GM18909 (cell line): ENCODE measurements around the gene WDR27.

ENCODE experiments used
- ATAC-seq: cut with Tn5 transposase; IDR thresholded peaks from one replicate; pipeline ENCODE4 v1.9.1; 2021; ENCODE audit warnings: mild to moderate bottlenecking; ENCODE audit not compliant: unreplicated experiment, poor library complexity

Gene WDR27

DNA sequence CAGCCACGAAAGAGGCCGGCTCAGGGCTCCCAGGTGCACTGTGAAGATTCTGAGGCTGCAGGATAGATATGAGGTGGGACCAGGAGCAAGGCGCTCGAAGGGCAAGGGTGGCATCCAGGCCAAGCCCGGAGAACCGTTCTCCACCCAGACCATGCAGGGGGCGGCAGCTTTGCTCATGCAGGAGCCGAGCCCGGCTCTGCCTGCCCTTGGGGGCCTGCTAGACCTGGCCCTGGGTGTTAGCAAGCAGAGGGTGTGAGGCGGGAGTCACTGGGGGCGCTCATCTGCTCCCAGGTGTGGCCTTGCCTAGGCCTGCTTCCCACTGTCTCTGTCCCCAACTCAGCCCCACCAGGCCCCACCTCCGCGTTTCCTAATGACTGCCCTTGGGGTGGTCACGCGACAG lies 59.4 kb downstream of the WDR27 start:
- ATAC-seq: no peak

DNA sequence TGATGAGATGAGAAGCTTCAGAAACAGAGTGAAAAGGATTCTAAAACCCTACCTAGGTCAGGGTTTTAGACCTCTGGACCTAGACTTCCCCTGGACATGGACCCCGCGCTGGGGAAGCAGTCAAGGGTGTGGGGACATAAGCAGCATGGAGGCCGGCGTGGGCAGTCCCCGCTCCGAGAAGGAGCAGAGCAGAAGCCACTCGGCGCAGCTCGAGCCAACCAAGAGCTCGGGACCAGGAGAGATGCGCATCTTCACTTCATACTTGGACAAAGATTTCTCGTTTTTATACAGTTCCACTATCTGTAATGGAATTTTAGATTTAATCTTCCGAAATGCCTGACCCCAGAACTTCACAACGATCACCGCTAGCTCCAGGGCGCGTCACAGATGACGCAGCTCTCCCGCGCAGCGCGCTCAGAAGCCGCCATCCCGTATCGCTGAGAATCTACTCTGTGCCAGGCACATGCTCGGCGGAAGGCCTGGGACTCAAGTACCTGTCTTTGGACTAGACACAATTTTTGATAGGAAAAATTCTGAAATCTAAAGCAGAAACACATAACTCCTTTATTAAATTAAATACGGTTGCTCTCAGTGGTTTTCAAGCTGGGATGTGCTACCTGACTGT lies 60.3 kb downstream of the WDR27 start:
- ATAC-seq: no peak

DNA sequence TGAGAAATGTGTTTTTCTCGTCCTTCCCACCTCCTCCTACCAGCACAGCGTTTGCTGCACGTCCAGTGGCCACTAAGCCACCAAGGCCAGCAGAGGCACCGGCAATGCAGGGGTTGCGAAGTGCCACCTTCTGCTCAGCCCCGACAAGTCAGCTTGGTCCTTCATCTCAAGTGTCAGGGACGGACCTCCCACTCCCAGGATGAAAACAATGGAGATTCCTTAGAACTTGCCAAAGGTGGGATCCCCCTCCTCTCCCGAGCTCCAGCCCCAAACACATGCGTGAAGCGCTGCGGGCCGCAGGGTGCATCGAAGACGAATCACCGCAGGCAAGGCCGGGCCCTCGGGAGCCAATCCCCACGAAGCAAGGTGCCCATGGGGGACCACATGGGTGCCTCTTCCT lies 60.8 kb downstream of the WDR27 start:
- ATAC-seq: no peak

DNA sequence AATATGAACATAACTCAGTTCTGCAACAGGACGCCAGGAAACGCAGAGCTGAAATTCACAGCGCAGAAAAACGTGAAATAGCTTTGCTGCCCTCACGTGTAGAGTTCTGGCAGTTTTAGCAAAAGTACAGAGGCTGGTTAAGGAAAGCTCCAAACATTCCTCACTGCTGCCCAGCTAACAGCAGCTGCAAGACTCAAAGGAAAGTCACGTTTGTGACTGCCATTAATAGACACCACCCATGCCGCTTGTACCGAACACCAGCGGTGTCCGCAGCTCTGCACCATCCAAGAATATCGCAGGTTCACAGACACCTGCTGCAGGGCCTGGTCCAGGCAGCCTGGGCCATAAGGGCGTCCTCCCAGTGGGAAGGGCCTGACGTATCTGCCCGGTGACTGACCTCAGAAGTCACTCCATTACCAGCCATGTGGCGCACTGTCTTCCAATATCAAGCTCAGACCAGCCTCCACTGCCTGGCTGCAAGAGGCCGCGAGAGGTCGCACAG lies 61.4 kb downstream of the WDR27 start:
- no peak for ATAC-seq

DNA sequence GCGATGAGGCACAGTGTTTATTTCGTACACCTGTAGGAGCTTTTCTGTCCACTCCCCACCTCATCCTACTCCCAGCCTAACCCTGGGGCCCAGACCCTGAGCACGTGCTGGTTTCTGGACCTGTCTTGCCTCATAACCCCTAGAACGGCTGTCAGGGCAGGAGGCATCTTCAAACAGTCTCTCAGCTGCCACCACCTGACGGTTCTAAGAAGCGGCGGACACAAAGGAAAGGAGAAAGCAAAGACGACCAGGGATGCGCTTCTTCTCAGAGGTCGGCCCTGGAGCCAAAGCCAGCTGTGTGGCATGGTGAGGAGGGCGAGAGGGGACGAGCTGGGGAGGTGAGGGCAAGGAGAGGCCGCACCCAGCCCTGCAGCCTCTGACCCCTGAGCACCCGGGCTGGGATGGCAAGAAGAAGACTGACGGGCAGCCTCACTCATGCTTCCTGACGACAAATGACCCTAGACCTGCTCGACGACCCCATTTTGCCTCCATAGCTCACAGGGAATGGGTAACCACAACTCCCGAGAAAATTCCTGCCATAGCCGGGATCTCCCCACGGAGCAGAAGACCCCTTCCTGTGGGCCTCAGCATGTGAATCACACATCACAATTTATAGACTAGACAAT lies 62.1 kb downstream of the WDR27 start:
- ATAC-seq: no peak

DNA sequence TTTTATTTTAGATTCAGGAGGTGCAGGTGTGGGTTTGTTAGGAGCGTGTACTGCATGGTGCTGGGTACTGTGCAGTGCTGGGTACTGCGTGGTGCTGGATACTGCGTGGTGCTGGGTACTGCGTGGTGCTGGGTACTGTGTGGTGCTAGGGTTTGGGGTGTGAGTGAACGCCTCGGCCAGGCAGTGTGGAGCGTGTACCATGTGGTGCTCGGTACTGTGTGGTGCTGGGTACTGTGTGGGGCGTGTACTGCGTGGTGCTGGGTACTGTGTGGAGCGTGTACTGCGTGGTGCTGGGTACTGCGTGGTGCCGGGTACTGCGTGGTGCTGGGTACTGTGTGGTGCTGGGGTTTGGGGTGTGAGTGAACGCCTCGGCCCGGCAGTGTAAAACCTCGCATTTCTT lies 62.9 kb downstream of the WDR27 start:
- no peak for ATAC-seq

DNA sequence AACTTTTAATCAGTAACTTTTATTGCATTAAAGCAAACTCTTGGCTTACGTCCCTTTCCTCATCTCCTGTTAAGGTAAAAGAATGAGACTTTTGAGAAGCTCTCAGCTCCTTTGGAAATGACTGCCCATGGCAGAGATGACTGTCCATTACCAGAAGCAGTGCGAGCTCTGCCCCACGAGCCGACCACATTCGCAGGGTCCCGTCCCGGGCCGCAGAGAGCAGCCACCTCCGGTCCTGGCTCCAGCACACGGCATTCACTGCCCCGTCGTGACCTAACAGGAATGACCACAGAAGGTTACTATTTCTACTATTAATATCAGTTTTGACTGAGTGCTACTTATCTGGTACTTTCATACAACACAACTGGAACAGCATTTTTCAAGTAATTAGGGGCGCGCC lies 63.4 kb downstream of the WDR27 start:
- no peak for ATAC-seq

DNA sequence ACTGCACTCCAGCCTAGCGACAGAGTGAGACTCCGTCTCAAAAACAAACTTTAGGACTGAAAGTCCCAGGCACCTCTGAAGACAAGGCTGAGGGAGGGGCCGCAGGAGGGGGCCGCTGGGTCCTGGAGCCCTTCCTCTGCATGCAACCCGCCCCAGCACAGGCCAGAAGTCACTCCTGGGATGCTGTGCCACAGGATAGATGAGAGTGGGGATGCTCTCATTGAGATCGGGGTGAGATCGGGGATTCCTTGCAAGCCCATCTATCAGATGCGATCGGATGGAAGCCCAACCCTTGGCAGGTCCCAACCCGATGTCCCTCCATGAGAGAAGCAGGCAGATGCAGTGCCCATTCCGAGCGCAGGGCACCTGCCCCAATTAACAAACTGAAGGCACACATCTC lies 66.5 kb downstream of the WDR27 start:
- no peak for ATAC-seq

DNA sequence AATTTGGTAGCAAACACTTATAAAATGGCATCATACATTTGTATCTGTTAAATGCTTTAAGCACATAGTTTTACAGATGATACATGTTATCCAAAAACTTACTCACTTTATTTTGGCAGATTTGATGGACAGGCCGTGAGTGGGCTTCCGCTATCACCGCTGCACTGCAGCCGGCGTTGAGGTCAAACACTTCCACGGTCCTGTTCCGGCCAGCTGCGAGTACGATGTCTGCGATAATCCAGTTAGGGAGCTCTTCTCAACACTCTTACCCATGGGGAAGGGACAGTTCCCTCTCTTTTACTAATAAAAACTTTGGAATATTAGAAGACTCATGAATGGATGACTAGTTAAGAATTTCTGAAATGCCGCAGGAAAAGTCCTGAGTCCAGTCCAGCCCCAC lies 69.0 kb downstream of the WDR27 start:
- no peak for ATAC-seq

DNA sequence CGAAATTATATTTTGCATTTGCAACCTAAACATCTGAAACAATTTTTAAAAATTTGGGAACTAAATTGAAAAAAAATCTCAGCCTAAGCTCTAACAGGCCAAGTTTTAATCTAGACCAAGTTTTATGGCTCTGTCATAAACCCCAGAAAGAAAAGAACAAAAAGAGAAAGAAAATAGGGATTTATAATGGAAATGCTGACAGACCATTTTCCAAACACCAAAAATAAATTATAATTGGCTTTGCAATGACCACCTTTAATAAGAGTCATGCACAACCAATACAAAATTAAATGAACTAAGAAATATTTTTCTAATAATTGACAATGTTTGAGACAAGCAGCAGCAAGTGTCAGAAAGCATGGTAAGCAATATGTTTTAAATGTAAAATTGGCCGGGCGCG lies 72.6 kb downstream of the WDR27 start:
- no peak for ATAC-seq

DNA sequence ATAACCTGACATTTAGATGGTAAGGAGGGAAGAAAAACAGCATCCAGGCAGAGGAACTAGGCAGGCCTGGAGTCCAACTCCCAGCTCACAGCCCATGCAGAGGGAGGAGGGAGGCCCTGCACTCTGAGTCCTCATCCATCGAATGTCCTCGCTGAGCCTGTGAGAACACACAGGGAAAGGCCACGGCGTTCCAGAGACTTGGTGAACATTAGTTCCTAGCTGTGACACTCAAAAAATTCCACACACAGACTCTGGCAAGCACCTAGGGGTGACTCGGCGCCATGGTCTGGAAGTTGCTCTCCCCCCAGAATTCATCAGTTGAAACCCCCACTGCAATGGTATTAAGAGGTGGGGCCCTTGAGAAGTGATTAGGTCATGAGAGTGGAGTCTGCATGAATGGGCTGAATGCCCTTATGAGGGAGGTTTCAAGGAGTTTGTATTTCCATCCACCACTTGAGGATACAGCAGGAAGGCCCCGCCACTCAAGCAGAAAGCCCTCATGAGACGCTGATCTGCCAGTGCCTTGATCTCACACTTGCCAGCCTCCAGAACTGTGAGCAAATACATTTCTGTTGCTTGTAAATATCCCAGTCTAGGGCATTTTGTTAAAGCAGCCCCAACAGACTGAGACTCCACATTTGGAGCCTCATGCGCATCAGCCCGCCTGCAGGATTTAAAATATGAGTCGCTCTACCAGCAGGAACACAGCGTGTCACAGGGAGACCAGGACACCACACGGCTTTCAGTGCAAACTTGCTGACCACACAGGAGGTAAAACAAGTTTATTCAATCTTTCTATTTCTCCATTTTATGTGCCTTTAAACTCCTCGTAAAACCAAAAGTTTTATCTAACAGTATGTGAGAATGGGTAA lies 73.9 kb downstream of the WDR27 start:
- no peak for ATAC-seq

DNA sequence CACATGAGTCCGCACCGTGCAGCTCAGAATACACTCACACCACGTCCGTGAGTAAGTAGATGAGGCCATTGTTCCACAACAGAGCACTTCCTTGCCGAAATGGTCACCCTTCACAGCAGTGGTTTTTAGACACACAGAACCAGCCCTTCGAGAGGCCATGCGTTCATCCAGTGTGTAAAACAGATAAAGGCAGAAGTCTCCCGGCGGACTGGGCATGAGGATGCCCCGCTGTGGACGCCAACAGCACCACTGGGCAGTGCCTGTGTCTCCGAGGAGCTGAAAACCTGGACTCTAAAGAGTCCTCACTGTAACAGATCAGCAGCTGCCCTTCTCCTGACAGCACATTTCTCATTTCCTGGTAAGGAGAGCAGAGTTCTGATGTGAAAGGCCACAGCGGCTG lies 75.2 kb downstream of the WDR27 start:
- ATAC-seq: no peak

DNA sequence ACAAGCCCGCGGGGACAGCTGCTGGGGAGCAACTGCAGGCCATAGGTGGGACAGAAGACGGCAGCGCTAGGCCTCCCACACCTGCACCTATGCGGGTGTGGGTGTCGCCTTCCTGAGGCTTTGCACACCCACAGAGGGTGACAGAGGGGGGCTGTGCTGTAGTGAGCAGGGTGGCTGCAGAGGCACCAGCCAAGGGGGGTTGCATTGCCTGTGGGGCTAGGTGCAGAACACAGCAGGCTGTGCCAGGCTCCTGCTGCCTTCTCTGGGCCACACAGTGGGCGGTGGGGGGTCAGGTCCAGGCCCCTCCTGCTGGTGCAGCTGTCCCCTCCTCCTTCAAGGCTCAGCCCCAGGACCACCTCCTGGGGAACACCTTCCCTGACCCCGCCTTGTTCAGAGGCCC lies 75.7 kb downstream of the WDR27 start:
- no peak for ATAC-seq

DNA sequence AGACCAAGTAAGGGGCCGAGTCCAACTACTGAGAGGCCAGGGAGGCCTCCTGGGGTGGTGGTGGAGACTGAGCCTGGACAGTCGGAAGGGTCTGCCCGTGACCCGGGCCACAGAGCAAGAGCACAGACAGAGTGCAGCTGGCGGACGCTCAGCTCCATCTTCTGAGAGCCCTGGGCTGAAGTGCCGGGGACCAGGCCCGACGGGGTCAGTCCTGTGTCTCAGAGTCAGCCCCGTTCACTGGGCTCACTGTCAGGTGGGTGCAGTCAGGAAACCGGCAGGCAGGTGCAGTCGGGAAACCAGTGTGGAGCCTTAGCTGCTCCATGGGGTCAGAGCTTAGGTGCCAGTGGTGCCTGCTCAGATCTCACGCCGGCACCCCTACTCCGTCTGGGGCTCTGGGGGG lies 76.5 kb downstream of the WDR27 start:
- no peak for ATAC-seq

DNA sequence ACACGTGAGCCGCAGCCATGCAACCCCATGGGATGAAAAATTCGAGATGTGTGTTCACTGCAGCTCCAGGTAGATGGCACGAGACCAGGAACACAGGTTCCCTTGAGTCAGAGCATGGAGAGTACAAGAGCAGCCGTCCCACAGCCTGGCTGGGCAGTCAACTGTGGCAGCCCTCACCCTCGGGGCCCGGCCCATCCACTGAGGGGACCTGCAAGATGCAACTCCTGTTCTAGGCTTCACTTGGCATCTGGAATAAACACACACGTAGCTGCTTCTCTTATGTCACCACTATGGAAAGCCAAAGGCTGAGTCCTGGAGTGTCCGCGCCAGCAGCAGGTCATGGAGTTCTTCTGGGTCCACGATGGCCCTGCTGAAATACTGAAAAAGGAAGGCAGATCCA lies 77.0 kb downstream of the WDR27 start:
- ATAC-seq: no peak

DNA sequence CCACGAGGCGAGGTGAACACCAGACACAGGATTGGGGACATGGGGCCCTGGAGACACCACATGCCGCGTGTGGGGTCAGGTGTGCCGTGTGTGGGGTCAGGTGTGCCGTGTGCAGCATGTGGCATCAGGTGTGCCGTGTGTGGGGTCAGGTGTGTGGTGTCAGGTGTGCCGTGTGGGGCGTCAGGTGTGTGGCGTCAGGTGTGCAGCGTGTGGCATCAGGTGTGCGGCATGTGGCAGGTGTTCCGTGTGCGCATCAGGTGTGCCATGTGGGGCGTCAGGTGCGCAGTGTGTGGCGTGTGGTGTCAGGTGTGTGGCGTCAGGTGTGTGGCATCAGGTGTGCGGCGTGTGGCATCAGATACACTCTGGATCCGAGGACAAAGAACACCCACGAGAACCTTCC lies 77.9 kb downstream of the WDR27 start:
- ATAC-seq: no peak

DNA sequence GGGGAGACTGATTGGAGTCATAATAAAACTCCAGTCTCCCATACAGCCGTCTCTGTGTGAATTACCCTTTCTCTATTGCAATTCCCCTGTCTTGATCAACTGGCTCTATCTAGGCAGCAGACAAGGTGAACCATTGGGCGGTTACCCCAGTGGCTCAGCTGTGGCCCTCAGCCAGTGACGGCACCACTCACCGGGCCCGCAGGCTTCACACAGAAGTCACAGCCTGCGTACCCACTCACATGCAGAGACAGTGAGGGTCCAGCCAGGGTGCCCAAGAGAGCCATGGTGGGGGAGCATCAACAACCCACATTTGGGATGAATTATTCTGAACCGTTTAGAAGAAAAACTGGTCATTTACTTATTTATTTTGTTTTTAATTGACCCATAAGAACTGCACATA lies 78.5 kb downstream of the WDR27 start:
- ATAC-seq: no peak

DNA sequence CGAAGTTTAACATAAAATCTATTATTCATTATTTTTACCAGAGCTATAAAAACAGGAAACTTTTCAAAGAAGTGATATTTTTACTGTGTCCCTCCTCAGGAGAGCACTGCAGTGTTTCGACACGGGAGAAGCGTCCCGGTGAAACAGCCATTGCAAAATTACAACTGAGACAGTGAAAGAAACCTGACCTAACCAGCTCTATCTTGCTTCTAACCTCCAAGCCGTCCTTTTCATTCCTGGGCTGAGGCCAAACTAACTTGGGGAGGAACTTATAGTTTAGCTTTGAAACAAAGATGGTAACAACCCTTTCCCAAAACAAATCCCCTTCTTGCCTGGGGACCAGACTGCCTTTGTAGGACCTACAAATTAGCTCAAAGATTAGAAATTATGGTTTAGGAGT lies 79.2 kb downstream of the WDR27 start:
- ATAC-seq: no peak

DNA sequence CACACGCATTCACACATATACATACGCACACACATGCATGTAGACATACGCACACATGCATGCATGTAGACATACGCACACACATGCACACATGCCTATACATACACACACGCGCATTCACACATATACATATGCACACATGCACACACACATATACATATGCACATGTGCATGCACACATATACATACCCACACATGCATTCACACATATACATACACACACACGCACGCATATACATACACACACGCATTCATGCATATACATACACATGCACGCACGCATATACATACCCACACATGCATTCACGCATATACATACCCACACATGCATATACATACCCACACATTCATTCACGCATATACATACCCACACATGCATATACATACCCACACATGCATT lies 80.5 kb downstream of the WDR27 start:
- ATAC-seq: no peak

DNA sequence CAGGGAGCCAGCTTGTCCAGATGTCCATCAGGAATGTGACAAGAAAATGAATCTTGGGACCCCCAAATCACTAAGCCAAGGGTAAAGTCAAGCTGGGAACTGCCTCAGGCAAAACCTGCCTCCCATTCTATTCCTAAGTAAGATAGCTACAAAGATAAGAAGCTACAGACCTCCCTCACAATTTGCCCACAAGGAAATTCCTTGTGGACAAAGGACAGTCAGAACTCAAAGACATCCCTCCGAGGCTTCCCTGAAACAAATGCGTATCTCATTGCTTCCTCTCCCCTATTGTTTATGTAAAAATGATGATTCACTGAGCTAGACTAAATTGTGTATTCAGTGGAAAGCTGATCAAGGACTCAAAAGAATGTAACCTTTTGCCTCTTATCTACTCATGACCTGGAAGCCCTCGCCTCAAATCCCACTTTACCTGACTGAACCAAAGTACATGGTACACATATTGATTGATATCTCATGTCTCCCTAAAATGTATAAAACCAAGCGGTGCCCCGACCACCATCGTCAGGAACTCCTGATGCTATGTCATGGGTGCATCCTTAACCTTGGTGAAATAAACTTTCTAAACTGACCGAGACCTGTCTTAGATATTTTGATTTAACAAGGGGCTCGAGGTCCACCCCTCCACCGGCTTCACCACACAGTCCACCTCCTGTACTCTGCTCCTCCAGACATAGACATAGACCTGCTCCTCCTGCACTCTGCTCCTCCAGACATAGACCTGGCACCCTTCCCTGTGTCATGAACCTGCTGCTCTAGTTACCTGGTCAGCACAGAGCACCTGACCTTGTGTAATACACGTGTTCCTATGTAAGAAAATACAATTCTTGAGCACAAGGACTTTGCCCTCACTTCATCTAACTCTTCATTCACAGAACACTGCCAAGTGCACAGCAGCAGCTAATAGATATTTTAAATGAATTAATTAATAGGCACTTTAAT lies 81.4 kb downstream of the WDR27 start:
- no peak for ATAC-seq
